K562 (cell line): ENCODE results near the gene BID. TPM values are rescaled to one million over a fixed set of nuclear protein-coding genes. Genes with fewer than 3 reads are reported as not detected.

Source experiments
- ATAC-seq: fragments of 200-7000 bp; cut with Tn5 transposase; 3 replicates; pipeline ENCODE4 v1.9.1; 2020; ENCODE audit warnings: moderate library complexity
- BruUV-seq: library from RNA; stranded (reverse); fragments of 400-500 nt; replicated peaks from 2 replicates; lab custom pipeline; 2021; lab: Mats Ljungman, UMichigan
- CTCF ChIA-PET: fragments of 300-600 bp; formaldehyde crosslinking; extraction: SDS; loops from one replicate; lab custom pipeline; 2021; ENCODE audit warnings: low intra/inter-chr PET ratio; lab: Yijun Ruan, JAX
- POLR2A ChIA-PET: fragments of 300-600, 350-650 bp; sonication (Branson Sonifier 250); formaldehyde crosslinking; extraction: SDS; loops from one replicate; lab custom pipeline; 2021; ENCODE audit warnings: antibody characterized with exemption, inconsistent platforms; lab: Yijun Ruan, JAX
- DNase-seq, 4 experiments: peaks; one replicate each; pipeline versions ENCODE4 v3.0.0 to v3.0.0-alpha.2; 2011 to 2018; ENCODE audit warnings: low spot score in 3 of 4, mixed read lengths in 3 of 4; ENCODE audit errors: extremely low read depth in 1 of 4
- FAIRE-seq: peaks from 2 replicates; lab custom pipeline; 2011; peaks lifted over from hg19 to GRCh38; lab: Jason Lieb, UNC
- H2AFZ ChIP-seq: 2 replicates; pipeline ENCODE4 v1.6.0; 2011; ENCODE audit warnings: low read depth, low read length, control low read depth, inconsistent platforms
- H3K27ac ChIP-seq: fragments of 200-600 bp; 3 replicates; pipeline ENCODE4 v1.8.0; 2011; ENCODE audit warnings: low read depth, mild to moderate bottlenecking, control low read depth, inconsistent platforms, low read length, moderate library complexity, mixed read lengths; ENCODE audit errors: extremely low read depth
- H3K27me3 ChIP-seq, 2 experiments: fragments of 300-600 bp in 1 of 2; 2 replicates in 1 of 2; 3 replicates in 1 of 2; pipeline versions ENCODE4 v1.6.0 to v1.8.0; 2011; ENCODE audit warnings: inconsistent platforms in 2 of 2, low read length in 2 of 2, mild to moderate bottlenecking in 1 of 2, mixed read lengths in 1 of 2, moderate library complexity in 1 of 2; ENCODE audit not compliant: control insufficient read depth in 2 of 2, insufficient read depth in 2 of 2
- H3K36me3 ChIP-seq: fragments of 300-600 bp; 3 replicates; pipeline ENCODE4 v1.8.0; 2011; ENCODE audit warnings: mild to moderate bottlenecking, low read length, inconsistent platforms; ENCODE audit not compliant: control insufficient read depth, insufficient read depth
- H3K4me1 ChIP-seq, 2 experiments: fragments of 200-600 bp in 1 of 2; replicated peaks in 1 of 2; 2 replicates in 1 of 2; 3 replicates in 1 of 2; pipeline versions ENCODE4 v1.5.1 to v1.8.0; 2011; ENCODE audit warnings: inconsistent platforms in 2 of 2, low read length in 2 of 2, mild to moderate bottlenecking in 1 of 2, mixed read lengths in 1 of 2, moderate library complexity in 1 of 2; ENCODE audit not compliant: control insufficient read depth in 2 of 2, insufficient read depth in 2 of 2
- H3K4me2 ChIP-seq: 2 replicates; pipeline ENCODE4 v1.6.1; 2011; ENCODE audit warnings: low read length, control low read depth, inconsistent platforms, mixed read lengths; ENCODE audit not compliant: insufficient read depth
- H3K4me3 ChIP-seq: fragments of 200-600 bp; sonication (generic), shearing (Covaris generic); 2 replicates; pipeline ENCODE4 v1.5.1; 2016; ENCODE audit warnings: control low read depth, inconsistent platforms
- H3K79me2 ChIP-seq: fragments of 200-600 bp; 3 replicates; pipeline ENCODE4 v1.8.0; 2011; ENCODE audit warnings: low read length, inconsistent platforms; ENCODE audit not compliant: control insufficient read depth, insufficient read depth
- H3K9ac ChIP-seq, 2 experiments: 2 replicates each; pipeline versions ENCODE4 v1.6.0 to v1.6.1; 2011; ENCODE audit warnings: low read depth in 2 of 2, low read length in 2 of 2, control low read depth in 1 of 2, inconsistent platforms in 1 of 2, mild to moderate bottlenecking in 1 of 2, mixed read lengths in 1 of 2; ENCODE audit not compliant: insufficient read depth in 1 of 2
- H3K9me1 ChIP-seq: one replicate; pipeline ENCODE4 v1.6.0; 2011; ENCODE audit warnings: inconsistent platforms, mild to moderate bottlenecking, low read length, moderate library complexity; ENCODE audit not compliant: control insufficient read depth, insufficient read depth
- H3K9me3 ChIP-seq: replicated peaks from 2 replicates; pipeline ENCODE4 v1.5.1; 2011; ENCODE audit warnings: low read depth, low read length, inconsistent platforms; ENCODE audit not compliant: control insufficient read depth, insufficient read depth
- H4K20me1 ChIP-seq: replicated peaks from 2 replicates; pipeline ENCODE4 v1.6.1; 2011; ENCODE audit warnings: low read length, inconsistent platforms, mixed read lengths; ENCODE audit not compliant: control insufficient read depth, insufficient read depth
- HNRNPLL ChIP-seq: fragments of 200-400 bp; formaldehyde crosslinking; IDR thresholded peaks from 2 replicates; pipeline ENCODE4 v1.6.1; 2017; ENCODE audit warnings: low read length, low read depth, mild to moderate bottlenecking; ENCODE audit not compliant: poor library complexity, severe bottlenecking
- KLF16 ChIP-seq: IDR thresholded peaks from 2 replicates; pipeline ENCODE4 v1.6.1; 2016; ENCODE audit warnings: antibody characterized with exemption
- MAZ ChIP-seq, 2 experiments: fragments of 450-650 bp in 1 of 2; sonication (generic) in 1 of 2; formaldehyde crosslinking; IDR thresholded peaks in 1 of 2; conservative IDR thresholded peaks in 1 of 2; 2 replicates each; pipeline versions ENCODE4 v1.4.0 to v1.5.0; 2020; ENCODE audit warnings: mild to moderate bottlenecking in 1 of 2, missing genetic modification reagents in 1 of 2
- POLR2G ChIP-seq: fragments of 200-400 bp; formaldehyde crosslinking; IDR thresholded peaks from 2 replicates; pipeline ENCODE4 v1.6.1; 2017; ENCODE audit warnings: low read depth, mild to moderate bottlenecking, antibody characterized with exemption, low read length, moderate library complexity
- RBFOX2 ChIP-seq: fragments of 200-400 bp; formaldehyde crosslinking; IDR thresholded peaks from 2 replicates; pipeline ENCODE4 v1.6.1; 2017; ENCODE audit warnings: low read depth, mild to moderate bottlenecking, low read length, moderate library complexity
- TGIF2 ChIP-seq: sonication (generic); formaldehyde crosslinking; IDR thresholded peaks from 2 replicates; pipeline ENCODE4 v1.8.1; 2022; ENCODE audit warnings: mild to moderate bottlenecking, missing genetic modification reagents, moderate library complexity
- TOE1 ChIP-seq, 2 experiments: fragments of 450-650 bp in 1 of 2; sonication (generic) in 1 of 2; formaldehyde crosslinking in 1 of 2; IDR thresholded peaks; 2 replicates each; pipeline versions ENCODE4 v1.7.1 to v1.8.0; 2016 to 2022; ENCODE audit warnings: borderline replicate concordance in 2 of 2, mild to moderate bottlenecking in 2 of 2, antibody characterized with exemption in 1 of 2, inconsistent platforms in 1 of 2, low read depth in 1 of 2, missing genetic modification reagents in 1 of 2, moderate library complexity in 1 of 2
- ZNF23 ChIP-seq: fragments of 250-450 bp; sonication (Bioruptor Pico); IDR thresholded peaks from 2 replicates; pipeline ENCODE4 v1.4.0; 2020; ENCODE audit warnings: mild to moderate bottlenecking
- WGBS: fragments of 100-300 bp; shearing (Covaris generic); methylation state at CpG from one replicate; pipeline ENCODE4 v1.1.6; 2016; ENCODE audit warnings: low coverage, mixed read lengths; ENCODE audit not compliant: insufficient coverage; ENCODE audit errors: missing lambda C conversion rate; 5-methylcytosine and 5-hydroxymethylcytosine counted together
- in situ Hi-C: fragments of 300-500 bp; cut with MboI; formaldehyde crosslinking; loops from 4 replicates; pipeline ENCODE4 v1.15.0; 2018; ENCODE audit warnings: inconsistent platforms, mixed read lengths
- intact Hi-C: fragments of 100-400 bp; cut with micrococcal nuclease; formaldehyde crosslinking; loops from 2 replicates; pipeline ENCODE4 v1.14.2; 2022
- polyA plus RNA-seq, 8 experiments: library from polyadenylated mRNA; depleted of rRNA in 4 of 8; stranded (reverse) in 5 of 8; unstranded in 3 of 8; fragments of >200 nt; fragmentation: Nextera tagmentation in 2 of 8; fragmentation: Illumina TruSeq in 1 of 8; extraction: Ambion mirVana in 2 of 8; extraction: Trizol in 1 of 8; gene quantifications; 2 replicates each; pipeline versions ENCODE4 v1.2.1 to v1.2.3, GENCODE V29; 2011 to 2014; ENCODE audit warnings: inconsistent platforms in 1 of 8, missing spikeins in 1 of 8
- total RNA-seq, 7 experiments: library from RNA; depleted of rRNA in 6 of 7; stranded (reverse); fragments of >200 nt in 6 of 7; fragmentation: Illumina TruSeq in 2 of 7; extraction: Trizol in 2 of 7; gene quantifications; 2 replicates each; pipeline versions ENCODE4 v1.2.1 to v1.2.3, GENCODE V29; 2011 to 2021; ENCODE audit warnings: low replicate concordance in 1 of 7
- TF ChIP-seq, protein P1 (sequence below): fragments of 250-450 bp; sonication (Bioruptor Pico); IDR thresholded peaks from 2 replicates; pipeline ENCODE4 v1.4.0; 2020
- TF ChIP-seq, protein P2 (sequence below): fragments of 450-650 bp; formaldehyde crosslinking; IDR thresholded peaks from 2 replicates; pipeline ENCODE4 v1.4.0; 2020; ENCODE audit warnings: mild to moderate bottlenecking, moderate library complexity
- TF ChIP-seq, protein P3 (sequence below): fragments of 250-450 bp; sonication (Bioruptor Pico); IDR thresholded peaks from 2 replicates; pipeline ENCODE4 v1.4.0; 2020; ENCODE audit warnings: mild to moderate bottlenecking, moderate library complexity

Gene BID
- total and polyA plus RNA-seq, 9 of the 15 experiments (the other 6 are each of a cell fraction or from before 2014, with no cell fraction given): 5.2 to 209 (median 63.7) TPM

DNA sequence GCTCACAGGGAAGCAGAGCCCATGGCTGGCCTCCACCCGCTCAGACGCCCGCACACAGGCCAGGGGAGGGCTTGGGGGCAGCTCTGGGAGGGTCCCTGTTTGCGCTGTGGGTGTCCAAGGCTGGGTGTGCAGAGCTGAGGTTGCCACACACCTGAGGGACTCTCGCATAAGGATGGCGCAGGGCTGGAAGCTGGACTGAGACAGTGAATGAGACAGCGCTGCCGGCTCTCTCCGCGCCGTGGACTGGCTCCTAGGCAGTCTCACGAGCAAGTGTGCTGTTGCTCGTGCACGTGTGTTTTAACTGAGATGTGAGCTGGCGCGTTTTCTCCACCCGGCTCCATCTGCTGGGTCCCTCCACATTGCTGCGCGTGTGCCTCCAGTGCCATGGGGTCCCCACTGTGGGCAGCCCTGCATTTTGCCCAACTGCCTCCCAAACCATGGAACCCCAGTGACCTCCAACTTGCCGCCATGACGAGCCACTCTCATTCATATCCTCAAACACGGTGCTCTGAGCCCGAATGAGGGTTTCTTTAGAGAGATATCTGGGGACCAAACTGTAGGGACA, 4.2 kb upstream of the BID start:
- intact Hi-C loops: loop anchor here (10.0 kb wide), 1 partner anchor 286 kb away; no protein-coding TSS in a partner anchor
- TF ChIP-seq HNRNPLL (peak; percentile 2), KLF16 (no peak), TGIF2 (CRISPR knock-in tag) (no peak), TOE1 (IDR thresholded peaks at IDR 0.05; ENCODE audit: borderline replicate concordance) (no peak), TOE1 (CRISPR knock-in tag; IDR thresholded peaks at IDR 0.05; ENCODE audit: borderline replicate concordance, low read depth) (no peak), MAZ (CRISPR knock-in tag; conservative IDR thresholded peaks at IDR 0.05 in 1 of 2, IDR thresholded peaks at IDR 0.05 in 1 of 2) (no peak), POLR2G (0 out of 2 replicates have a peak, but pooled peaks have one; percentile 30), ZNF23 (CRISPR knock-in tag) (no peak), RBFOX2 (0 out of 2 replicates have a peak, but pooled peaks have one; percentile 20)
- TF ChIP-seq, protein P1, sequence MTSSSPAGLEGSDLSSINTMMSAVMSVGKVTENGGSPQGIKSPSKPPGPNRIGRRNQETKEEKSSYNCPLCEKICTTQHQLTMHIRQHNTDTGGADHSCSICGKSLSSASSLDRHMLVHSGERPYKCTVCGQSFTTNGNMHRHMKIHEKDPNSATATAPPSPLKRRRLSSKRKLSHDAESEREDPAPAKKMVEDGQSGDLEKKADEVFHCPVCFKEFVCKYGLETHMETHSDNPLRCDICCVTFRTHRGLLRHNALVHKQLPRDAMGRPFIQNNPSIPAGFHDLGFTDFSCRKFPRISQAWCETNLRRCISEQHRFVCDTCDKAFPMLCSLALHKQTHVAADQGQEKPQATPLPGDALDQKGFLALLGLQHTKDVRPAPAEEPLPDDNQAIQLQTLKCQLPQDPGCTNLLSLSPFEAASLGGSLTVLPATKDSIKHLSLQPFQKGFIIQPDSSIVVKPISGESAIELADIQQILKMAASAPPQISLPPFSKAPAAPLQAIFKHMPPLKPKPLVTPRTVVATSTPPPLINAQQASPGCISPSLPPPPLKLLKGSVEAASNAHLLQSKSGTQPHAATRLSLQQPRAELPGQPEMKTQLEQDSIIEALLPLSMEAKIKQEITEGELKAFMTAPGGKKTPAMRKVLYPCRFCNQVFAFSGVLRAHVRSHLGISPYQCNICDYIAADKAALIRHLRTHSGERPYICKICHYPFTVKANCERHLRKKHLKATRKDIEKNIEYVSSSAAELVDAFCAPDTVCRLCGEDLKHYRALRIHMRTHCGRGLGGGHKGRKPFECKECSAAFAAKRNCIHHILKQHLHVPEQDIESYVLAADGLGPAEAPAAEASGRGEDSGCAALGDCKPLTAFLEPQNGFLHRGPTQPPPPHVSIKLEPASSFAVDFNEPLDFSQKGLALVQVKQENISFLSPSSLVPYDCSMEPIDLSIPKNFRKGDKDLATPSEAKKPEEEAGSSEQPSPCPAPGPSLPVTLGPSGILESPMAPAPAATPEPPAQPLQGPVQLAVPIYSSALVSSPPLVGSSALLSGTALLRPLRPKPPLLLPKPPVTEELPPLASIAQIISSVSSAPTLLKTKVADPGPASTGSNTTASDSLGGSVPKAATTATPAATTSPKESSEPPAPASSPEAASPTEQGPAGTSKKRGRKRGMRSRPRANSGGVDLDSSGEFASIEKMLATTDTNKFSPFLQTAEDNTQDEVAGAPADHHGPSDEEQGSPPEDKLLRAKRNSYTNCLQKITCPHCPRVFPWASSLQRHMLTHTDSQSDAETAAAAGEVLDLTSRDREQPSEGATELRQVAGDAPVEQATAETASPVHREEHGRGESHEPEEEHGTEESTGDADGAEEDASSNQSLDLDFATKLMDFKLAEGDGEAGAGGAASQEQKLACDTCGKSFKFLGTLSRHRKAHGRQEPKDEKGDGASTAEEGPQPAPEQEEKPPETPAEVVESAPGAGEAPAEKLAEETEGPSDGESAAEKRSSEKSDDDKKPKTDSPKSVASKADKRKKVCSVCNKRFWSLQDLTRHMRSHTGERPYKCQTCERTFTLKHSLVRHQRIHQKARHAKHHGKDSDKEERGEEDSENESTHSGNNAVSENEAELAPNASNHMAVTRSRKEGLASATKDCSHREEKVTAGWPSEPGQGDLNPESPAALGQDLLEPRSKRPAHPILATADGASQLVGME (CRISPR knock-in tag): no peak
- TF ChIP-seq, protein P2, sequence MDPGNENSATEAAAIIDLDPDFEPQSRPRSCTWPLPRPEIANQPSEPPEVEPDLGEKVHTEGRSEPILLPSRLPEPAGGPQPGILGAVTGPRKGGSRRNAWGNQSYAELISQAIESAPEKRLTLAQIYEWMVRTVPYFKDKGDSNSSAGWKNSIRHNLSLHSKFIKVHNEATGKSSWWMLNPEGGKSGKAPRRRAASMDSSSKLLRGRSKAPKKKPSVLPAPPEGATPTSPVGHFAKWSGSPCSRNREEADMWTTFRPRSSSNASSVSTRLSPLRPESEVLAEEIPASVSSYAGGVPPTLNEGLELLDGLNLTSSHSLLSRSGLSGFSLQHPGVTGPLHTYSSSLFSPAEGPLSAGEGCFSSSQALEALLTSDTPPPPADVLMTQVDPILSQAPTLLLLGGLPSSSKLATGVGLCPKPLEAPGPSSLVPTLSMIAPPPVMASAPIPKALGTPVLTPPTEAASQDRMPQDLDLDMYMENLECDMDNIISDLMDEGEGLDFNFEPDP (CRISPR knock-in tag): no peak
- TF ChIP-seq, protein P3, sequence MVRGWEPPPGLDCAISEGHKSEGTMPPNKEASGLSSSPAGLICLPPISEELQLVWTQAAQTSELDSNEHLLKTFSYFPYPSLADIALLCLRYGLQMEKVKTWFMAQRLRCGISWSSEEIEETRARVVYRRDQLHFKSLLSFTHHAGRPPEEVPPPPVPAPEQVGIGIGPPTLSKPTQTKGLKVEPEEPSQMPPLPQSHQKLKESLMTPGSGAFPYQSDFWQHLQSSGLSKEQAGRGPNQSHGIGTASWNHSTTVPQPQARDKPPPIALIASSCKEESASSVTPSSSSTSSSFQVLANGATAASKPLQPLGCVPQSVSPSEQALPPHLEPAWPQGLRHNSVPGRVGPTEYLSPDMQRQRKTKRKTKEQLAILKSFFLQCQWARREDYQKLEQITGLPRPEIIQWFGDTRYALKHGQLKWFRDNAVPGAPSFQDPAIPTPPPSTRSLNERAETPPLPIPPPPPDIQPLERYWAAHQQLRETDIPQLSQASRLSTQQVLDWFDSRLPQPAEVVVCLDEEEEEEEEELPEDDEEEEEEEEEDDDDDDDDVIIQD (CRISPR knock-in tag): no peak

More for the DNA sequence above, 4.2 kb upstream of the BID start:
- no peaks in the 10 kb centered on the region; a peak in 1 of 5 replicates for H3K27me3 ChIP-seq
- POLR2A ChIA-PET: interaction anchor here (0.6 to 2.0 kb wide), 6 partner anchors 8 to 299 kb away, joined by 3 to 11 read pairs (median 3); no protein-coding TSS in a partner anchor
- no peak overlapping the region; the same call in 1 of the 2 replicates for H3K4me2 ChIP-seq
- H4K20me1 ChIP-seq: 0 out of 2 replicates have a peak, but pooled peaks cover 1% of the 10 kb centered on the region
- BruUV-seq: no TSS peak
- H3K9ac ChIP-seq: peak overlapping the region in 1 of 2 experiments; percentile 67; a peak in 2 of 4 replicates
- DNase-seq: no peak
- 84% methylated on average over 23 of the region's 23 CpGs for WGBS
- no peaks in the 10 kb centered on the region for H3K9me3 ChIP-seq
- FAIRE-seq: no peak
- CTCF ChIA-PET: no interaction called here
- no peaks in the 10 kb centered on the region for H3K36me3 ChIP-seq
- H3K79me2 ChIP-seq: peaks cover 5% of the 10 kb centered on the region
- no peak overlapping the region for H2AFZ ChIP-seq
- peaks cover 16 to 68% of the 10 kb centered on the region in 2 experiments; a peak in 4 of 5 replicates for H3K4me1 ChIP-seq
- no peak overlapping the region for H3K27ac ChIP-seq
- H3K9me1 ChIP-seq: peaks cover 3% of the 10 kb centered on the region
- no peak for ATAC-seq
- in situ Hi-C loops: no loop called here
- H3K4me3 ChIP-seq: no peak overlapping the region
